ENCODE measurements around the gene ZNF892. TPM values are rescaled to one million over a fixed set of nuclear protein-coding genes. Genes with fewer than 3 reads are reported as not detected.

The ZNF892 gene
- total RNA-seq, 4 donors from 2014 or later, result 6.7 to 10.5 (median 9.9) TPM

Other genes with a start within 250 kb of the ZNF892 start
- gene MAL, start 181.8 kb upstream of the ZNF892 start, total RNA-seq, result 10 to 100 TPM in 3 of 4 donors, 1 to 10 TPM in 1; 5.6 to 19.3 (median 13.3) TPM
- 10 to 100 TPM; 50.8 to 58.7 (median 54.9) TPM for gene MRPS5, start 85.7 kb upstream of the ZNF892 start, total RNA-seq
- 10 to 100 TPM; 23.5 to 28.5 (median 25.6) TPM for gene ZNF514, start 47.7 kb upstream of the ZNF892 start, total RNA-seq
- 1 to 10 TPM; 5.0 to 7.5 (median 5.7) TPM for gene ZNF2, start 41.7 kb upstream of the ZNF892 start, total RNA-seq
- 10 to 100 TPM; 16.7 to 24.3 (median 22.0) TPM for gene PROM2, start 66.9 kb downstream of the ZNF892 start, total RNA-seq
- gene KCNIP3, start 89.8 kb downstream of the ZNF892 start, total RNA-seq, result 10 to 100 TPM; 37.1 to 66.5 (median 51.1) TPM
- gene FAHD2A, start 195.2 kb downstream of the ZNF892 start, total RNA-seq, result 10 to 100 TPM; 39.2 to 90.2 (median 59.3) TPM